PFSK-1 (cell line): ENCODE results near the gene YAE1.

Source experiments
- FOXP2 ChIP-seq: optimal IDR thresholded peaks from 2 replicates; pipeline ENCODE3; 2011; ENCODE audit warnings: borderline replicate concordance, control low read depth, inconsistent platforms; ENCODE audit not compliant: insufficient read depth; ENCODE audit errors: extremely low read length, extremely low read depth
- POLR2AphosphoS5 ChIP-seq: IDR thresholded peaks from 2 replicates; pipeline ENCODE4 v1.6.1; 2012; ENCODE audit warnings: low read depth, mild to moderate bottlenecking, control low read depth, low read length, moderate library complexity
- TAF1 ChIP-seq: IDR thresholded peaks from 2 replicates; pipeline ENCODE4 v1.6.1; 2012; ENCODE audit warnings: low read length, control low read depth, borderline replicate concordance; ENCODE audit not compliant: insufficient read depth
- TF ChIP-seq, protein P1 (sequence below), 2 experiments: IDR thresholded peaks; 2 replicates each; pipeline versions ENCODE4 v1.6.1 to v1.8.0; 2011 to 2012; ENCODE audit warnings: low read depth in 2 of 2, low read length in 2 of 2, control low read depth in 1 of 2, inconsistent platforms in 1 of 2, mild to moderate bottlenecking in 1 of 2, moderate library complexity in 1 of 2; ENCODE audit not compliant: insufficient read depth in 1 of 2

DNA sequence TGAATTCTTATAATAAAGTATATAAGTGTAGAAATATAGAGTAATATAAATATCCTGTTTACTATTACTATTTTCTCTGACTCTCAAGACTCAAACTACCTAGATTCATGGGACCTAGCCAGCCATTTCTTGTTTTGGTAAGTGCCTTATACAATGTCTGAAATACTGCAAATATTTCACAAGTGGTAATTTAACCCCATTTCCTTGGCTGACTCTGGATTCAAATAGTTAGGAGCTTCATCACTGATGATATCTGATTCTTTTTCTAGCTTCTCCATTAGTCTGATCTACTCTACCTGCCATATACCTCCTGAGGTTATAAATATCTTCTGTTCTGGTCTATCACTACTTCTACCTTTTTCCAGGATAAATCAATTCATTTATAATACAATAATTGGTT is 50.8 kb downstream of the YAE1 start:
- TF ChIP-seq POLR2AphosphoS5 (no peak), TAF1 (no peak), FOXP2 (no peak)
- TF ChIP-seq, protein P1, sequence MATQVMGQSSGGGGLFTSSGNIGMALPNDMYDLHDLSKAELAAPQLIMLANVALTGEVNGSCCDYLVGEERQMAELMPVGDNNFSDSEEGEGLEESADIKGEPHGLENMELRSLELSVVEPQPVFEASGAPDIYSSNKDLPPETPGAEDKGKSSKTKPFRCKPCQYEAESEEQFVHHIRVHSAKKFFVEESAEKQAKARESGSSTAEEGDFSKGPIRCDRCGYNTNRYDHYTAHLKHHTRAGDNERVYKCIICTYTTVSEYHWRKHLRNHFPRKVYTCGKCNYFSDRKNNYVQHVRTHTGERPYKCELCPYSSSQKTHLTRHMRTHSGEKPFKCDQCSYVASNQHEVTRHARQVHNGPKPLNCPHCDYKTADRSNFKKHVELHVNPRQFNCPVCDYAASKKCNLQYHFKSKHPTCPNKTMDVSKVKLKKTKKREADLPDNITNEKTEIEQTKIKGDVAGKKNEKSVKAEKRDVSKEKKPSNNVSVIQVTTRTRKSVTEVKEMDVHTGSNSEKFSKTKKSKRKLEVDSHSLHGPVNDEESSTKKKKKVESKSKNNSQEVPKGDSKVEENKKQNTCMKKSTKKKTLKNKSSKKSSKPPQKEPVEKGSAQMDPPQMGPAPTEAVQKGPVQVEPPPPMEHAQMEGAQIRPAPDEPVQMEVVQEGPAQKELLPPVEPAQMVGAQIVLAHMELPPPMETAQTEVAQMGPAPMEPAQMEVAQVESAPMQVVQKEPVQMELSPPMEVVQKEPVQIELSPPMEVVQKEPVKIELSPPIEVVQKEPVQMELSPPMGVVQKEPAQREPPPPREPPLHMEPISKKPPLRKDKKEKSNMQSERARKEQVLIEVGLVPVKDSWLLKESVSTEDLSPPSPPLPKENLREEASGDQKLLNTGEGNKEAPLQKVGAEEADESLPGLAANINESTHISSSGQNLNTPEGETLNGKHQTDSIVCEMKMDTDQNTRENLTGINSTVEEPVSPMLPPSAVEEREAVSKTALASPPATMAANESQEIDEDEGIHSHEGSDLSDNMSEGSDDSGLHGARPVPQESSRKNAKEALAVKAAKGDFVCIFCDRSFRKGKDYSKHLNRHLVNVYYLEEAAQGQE (IDR thresholded peaks at IDR 0.05; ENCODE audit: insufficient read depth in 1 of 2, low read depth in 2 of 2, low read length in 2 of 2), result no peak
